Osteoblast (primary cell): Measurements from ENCODE around the gene NUP214. TPM values are rescaled to one million over a fixed set of nuclear protein-coding genes. Genes with fewer than 3 reads are reported as not detected.
"Not testable (repeated sequence)": the region's sequence is repeated elsewhere in the genome, so short reads cannot be mapped to it uniquely, and the experiment has no call there.

Experiments used
- DNase-seq: peaks from one replicate; pipeline ENCODE4 v3.0.0; 2011; ENCODE audit warnings: low spot score, mixed read lengths; ENCODE audit not compliant: insufficient read length; ENCODE audit errors: missing footprints
- H2AFZ ChIP-seq: 2 replicates; pipeline ENCODE4 v1.6.0; 2011; ENCODE audit warnings: mild to moderate bottlenecking, low read length
- H3K27ac ChIP-seq: 2 replicates; pipeline ENCODE4 v1.5.1; 2011; ENCODE audit warnings: mild to moderate bottlenecking, low read depth, low read length, moderate library complexity
- H3K27me3 ChIP-seq: 2 replicates; pipeline ENCODE4 v1.6.0; 2012; ENCODE audit warnings: mild to moderate bottlenecking, control low read depth, inconsistent platforms, low read length, moderate library complexity; ENCODE audit not compliant: insufficient read depth
- H3K36me3 ChIP-seq: 2 replicates; pipeline ENCODE4 v1.5.1; 2011; ENCODE audit warnings: mild to moderate bottlenecking, low read length, control low read depth, moderate library complexity; ENCODE audit not compliant: insufficient read depth
- H3K4me1 ChIP-seq: 2 replicates; pipeline ENCODE4 v1.5.1; 2011; ENCODE audit warnings: mild to moderate bottlenecking, low read length, control low read depth, moderate library complexity; ENCODE audit not compliant: insufficient read depth
- H3K4me2 ChIP-seq: 2 replicates; pipeline ENCODE4 v1.6.0; 2011; ENCODE audit warnings: mild to moderate bottlenecking, low read length; ENCODE audit not compliant: insufficient read depth
- H3K4me3 ChIP-seq: fragments of 200-600 bp; sonication (generic); 3 replicates; pipeline ENCODE4 v1.5.1; 2012; ENCODE audit warnings: mild to moderate bottlenecking, low read length, inconsistent platforms; ENCODE audit not compliant: insufficient read depth
- H3K79me2 ChIP-seq: 2 replicates; pipeline ENCODE4 v1.6.0; 2012; ENCODE audit warnings: mild to moderate bottlenecking, low read length, control low read depth, inconsistent platforms; ENCODE audit not compliant: insufficient read depth
- H3K9me3 ChIP-seq: 2 replicates; pipeline ENCODE4 v1.5.1; 2011; ENCODE audit warnings: low read depth, low read length, control low read depth
- H4K20me1 ChIP-seq: 2 replicates; pipeline ENCODE4 v1.6.0; 2012; ENCODE audit warnings: mild to moderate bottlenecking, low read length, control low read depth; ENCODE audit not compliant: insufficient read depth
- total RNA-seq: library from RNA; depleted of rRNA; stranded (reverse); fragments of >200 nt; gene quantifications from 2 replicates; pipeline ENCODE4 v1.2.3, GENCODE V29; 2012
- TF ChIP-seq, protein P1 (sequence below): IDR thresholded peaks from 2 replicates; pipeline ENCODE4 v1.5.1; 2011; ENCODE audit warnings: mild to moderate bottlenecking, low read depth, low read length, moderate library complexity; ENCODE audit errors: extremely low read depth

Gene NUP214
- total RNA-seq, 1 donor: 17.7 TPM

DNA sequence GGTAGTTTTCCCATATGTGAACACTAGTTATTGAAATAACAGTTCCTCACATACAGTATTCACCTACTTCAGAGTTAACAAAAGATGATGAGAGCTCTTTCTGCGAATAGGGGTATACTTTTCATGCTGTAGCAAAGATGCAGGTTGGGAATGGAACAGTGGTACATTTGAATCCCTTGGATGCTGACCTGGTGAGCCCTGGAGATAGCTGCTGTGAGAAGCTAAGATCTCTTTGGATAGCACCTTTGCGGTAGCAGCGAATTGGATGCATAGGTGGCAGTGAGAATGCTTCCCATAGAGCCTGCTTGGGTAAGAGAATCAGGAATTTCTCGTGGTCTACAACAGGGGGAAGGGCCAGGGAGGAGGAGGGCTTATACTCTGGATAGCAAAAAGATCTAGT lies 61.2 kb downstream of the NUP214 start:
- DNase-seq: no peak
- Histone ChIP-seq H3K4me2 (no peak overlapping the region), H3K4me1 (no peaks in the 10 kb centered on the region), H3K4me3 (no peak overlapping the region), H3K9me3 (no peaks in the 10 kb centered on the region), H2AFZ (no peak overlapping the region), H3K27ac (no peak overlapping the region), H3K36me3 (peaks cover 42% of the 10 kb centered on the region), H4K20me1 (no peaks in the 10 kb centered on the region), H3K27me3 (no peaks in the 10 kb centered on the region), H3K79me2 (peaks cover 2% of the 10 kb centered on the region)
- TF ChIP-seq, protein P1, sequence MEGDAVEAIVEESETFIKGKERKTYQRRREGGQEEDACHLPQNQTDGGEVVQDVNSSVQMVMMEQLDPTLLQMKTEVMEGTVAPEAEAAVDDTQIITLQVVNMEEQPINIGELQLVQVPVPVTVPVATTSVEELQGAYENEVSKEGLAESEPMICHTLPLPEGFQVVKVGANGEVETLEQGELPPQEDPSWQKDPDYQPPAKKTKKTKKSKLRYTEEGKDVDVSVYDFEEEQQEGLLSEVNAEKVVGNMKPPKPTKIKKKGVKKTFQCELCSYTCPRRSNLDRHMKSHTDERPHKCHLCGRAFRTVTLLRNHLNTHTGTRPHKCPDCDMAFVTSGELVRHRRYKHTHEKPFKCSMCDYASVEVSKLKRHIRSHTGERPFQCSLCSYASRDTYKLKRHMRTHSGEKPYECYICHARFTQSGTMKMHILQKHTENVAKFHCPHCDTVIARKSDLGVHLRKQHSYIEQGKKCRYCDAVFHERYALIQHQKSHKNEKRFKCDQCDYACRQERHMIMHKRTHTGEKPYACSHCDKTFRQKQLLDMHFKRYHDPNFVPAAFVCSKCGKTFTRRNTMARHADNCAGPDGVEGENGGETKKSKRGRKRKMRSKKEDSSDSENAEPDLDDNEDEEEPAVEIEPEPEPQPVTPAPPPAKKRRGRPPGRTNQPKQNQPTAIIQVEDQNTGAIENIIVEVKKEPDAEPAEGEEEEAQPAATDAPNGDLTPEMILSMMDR: no peak

DNA sequence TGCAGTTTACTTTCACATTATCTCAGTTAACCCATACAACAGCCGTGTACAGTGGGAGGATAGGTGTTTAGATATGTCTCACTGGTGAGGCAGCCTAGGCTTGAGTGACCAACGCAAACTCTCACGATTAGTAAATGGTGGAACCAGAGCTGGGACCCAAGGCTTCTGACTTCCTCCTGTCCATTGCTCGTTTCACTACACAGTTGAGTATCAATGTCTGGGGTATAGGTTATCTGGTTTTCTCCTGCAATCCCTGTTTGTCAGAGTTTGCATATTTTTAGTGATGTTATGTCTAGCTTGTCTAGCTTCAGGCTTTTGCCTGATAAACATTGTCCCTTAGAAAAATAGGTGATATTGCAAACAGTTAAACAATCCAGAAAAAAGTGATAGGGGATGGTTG lies 62.6 kb downstream of the NUP214 start:
- H3K9me3 ChIP-seq: no peaks in the 10 kb centered on the region
- H3K79me2 ChIP-seq: peaks cover under 1% of the 10 kb centered on the region
- H3K36me3 ChIP-seq: peaks cover 40% of the 10 kb centered on the region
- no peak overlapping the region for H3K4me3 ChIP-seq
- H4K20me1 ChIP-seq: no peaks in the 10 kb centered on the region
- no peak overlapping the region for H3K27ac ChIP-seq
- no peak for DNase-seq
- TF ChIP-seq, protein P1: no peak
- H3K27me3 ChIP-seq: no peaks in the 10 kb centered on the region
- no peak overlapping the region for H3K4me2 ChIP-seq
- no peak overlapping the region for H2AFZ ChIP-seq
- H3K4me1 ChIP-seq: no peaks in the 10 kb centered on the region

DNA sequence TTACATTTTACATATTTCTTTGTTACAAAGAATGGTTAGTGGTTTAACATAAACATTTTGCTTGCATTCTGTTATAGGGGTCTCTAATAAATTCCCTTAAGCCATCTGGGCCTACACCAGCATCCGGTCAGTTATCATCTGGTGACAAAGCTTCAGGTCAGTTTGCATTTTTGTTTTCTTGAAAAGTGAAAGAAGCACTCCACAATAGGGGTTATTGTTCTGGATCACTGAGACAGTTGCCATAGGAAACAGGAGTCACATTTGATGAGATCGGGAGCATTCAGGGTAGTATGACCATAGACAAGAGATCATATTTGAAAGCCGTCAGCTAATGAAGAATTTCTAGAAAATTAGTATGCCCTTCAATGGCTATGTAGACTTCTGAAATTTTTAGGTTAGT lies 63.6 kb downstream of the NUP214 start:
- H2AFZ ChIP-seq: no peak overlapping the region
- peaks cover 40% of the 10 kb centered on the region for H3K36me3 ChIP-seq
- no peak overlapping the region for H3K27ac ChIP-seq

DNA sequence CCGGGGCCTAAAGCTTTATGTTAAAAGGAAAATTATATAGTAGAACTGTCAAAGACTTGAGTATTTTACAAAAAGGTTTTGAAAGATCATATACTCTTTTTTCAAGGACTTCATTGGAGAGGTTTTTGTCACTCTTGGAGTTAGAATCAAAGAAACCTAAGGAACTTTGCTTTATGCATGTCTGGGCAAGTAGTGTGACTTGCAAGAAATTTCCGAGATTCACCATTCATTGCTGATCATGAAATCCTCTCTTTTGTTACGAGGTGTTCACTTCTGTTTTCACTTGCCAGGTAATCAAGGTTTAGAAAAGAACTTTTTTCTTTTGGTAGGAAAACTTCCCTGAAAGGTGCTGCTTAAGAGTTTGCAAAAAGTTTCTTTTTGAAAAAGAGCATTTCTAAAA lies 64.8 kb downstream of the NUP214 start:
- no peaks in the 10 kb centered on the region for H3K79me2 ChIP-seq
- H3K4me2 ChIP-seq: no peak overlapping the region
- H3K4me3 ChIP-seq: no peak overlapping the region
- DNase-seq: no peak
- peaks cover 43% of the 10 kb centered on the region for H3K36me3 ChIP-seq
- no peaks in the 10 kb centered on the region for H3K9me3 ChIP-seq
- H3K4me1 ChIP-seq: no peaks in the 10 kb centered on the region
- H3K27me3 ChIP-seq: no peaks in the 10 kb centered on the region
- H3K27ac ChIP-seq: no peak overlapping the region
- no peak overlapping the region for H2AFZ ChIP-seq
- H4K20me1 ChIP-seq: no peaks in the 10 kb centered on the region
- TF ChIP-seq, protein P1: no peak

More for the DNA sequence above, 63.6 kb downstream of the NUP214 start:
- TF ChIP-seq, protein P1: no peak
- no peaks in the 10 kb centered on the region for H3K27me3 ChIP-seq
- H3K4me1 ChIP-seq: no peaks in the 10 kb centered on the region
- no peaks in the 10 kb centered on the region for H4K20me1 ChIP-seq
- no peaks in the 10 kb centered on the region for H3K79me2 ChIP-seq
- no peak for DNase-seq
- H3K4me2 ChIP-seq: no peak overlapping the region
- no peak overlapping the region for H3K4me3 ChIP-seq
- no peaks in the 10 kb centered on the region for H3K9me3 ChIP-seq

DNA sequence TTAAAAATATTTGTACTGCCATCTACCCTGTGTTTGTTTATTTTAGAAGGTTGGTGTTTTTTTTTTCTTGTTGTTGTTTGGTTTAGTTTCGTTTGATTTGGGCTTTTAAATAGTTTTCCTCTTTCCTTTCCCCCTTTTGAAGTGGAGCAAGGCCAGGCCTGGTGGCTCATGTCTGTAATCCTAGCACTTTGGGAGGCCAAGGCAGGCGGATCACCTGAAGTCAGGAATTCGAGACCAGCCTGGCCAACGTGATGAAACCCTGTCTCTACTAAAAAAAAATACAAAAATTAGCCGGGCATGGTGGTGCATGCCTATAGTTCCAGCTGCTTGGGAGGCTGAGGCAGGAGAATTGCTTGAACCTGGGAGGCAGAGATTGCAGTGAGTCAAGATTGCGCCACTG lies 65.6 kb downstream of the NUP214 start:
- not testable (repeated sequence) for H3K4me3 ChIP-seq, DNase-seq, H3K4me2 ChIP-seq, H4K20me1 ChIP-seq, H3K27me3 ChIP-seq, H2AFZ ChIP-seq, H3K4me1 ChIP-seq, H3K9me3 ChIP-seq, H3K79me2 ChIP-seq, H3K27ac ChIP-seq
- H3K36me3 ChIP-seq: peaks cover 44% of the 10 kb centered on the region
